GM15510 (cell line): ENCODE measurements around the gene ACTMAP.

ENCODE experiments used
- POLR2A ChIP-seq: IDR thresholded peaks from 3 replicates; pipeline ENCODE4 v1.6.1; 2011; ENCODE audit warnings: borderline replicate concordance; ENCODE audit not compliant: insufficient read length; ENCODE audit errors: extremely low read depth

The ACTMAP gene

GRCh38 chr19:40703029-40703755 is 47.1 kb downstream of the ACTMAP start:
- TF ChIP-seq POLR2A: no peak

GRCh38 chr19:40702337-40703012 is 47.8 kb downstream of the ACTMAP start:
- no peak for TF ChIP-seq POLR2A

GRCh38 chr19:40701758-40702157 is 48.5 kb downstream of the ACTMAP start:
- TF ChIP-seq POLR2A: no peak

- TF ChIP-seq POLR2A: no peak
Measured at GRCh38 chr19:40700083-40700482, 50.2 kb downstream of the ACTMAP start.

- no peak for TF ChIP-seq POLR2A
Measured at GRCh38 chr19:40697007-40697406, 53.3 kb downstream of the ACTMAP start.

- TF ChIP-seq POLR2A: no peak
Measured at GRCh38 chr19:40695881-40696280, 54.4 kb downstream of the ACTMAP start.

- TF ChIP-seq POLR2A: no peak
Measured at GRCh38 chr19:40693896-40694295, 56.4 kb downstream of the ACTMAP start.

GRCh38 chr19:40693150-40693788 is 57.0 kb downstream of the ACTMAP start:
- no peak for TF ChIP-seq POLR2A

- no peak for TF ChIP-seq POLR2A
Measured at GRCh38 chr19:40692212-40692551, 58.1 kb downstream of the ACTMAP start.

- TF ChIP-seq POLR2A: no peak
Measured at GRCh38 chr19:40691421-40692211, 58.7 kb downstream of the ACTMAP start.
